K562 (cell line): ENCODE measurements around the gene RXRA. TPM values are rescaled to one million over a fixed set of nuclear protein-coding genes. Genes with fewer than 3 reads are reported as not detected.

Source experiments
- AFF4 ChIP-seq: sonication (generic); formaldehyde crosslinking; IDR thresholded peaks from 2 replicates; pipeline ENCODE4 v1.8.0; 2023; ENCODE audit warnings: mild to moderate bottlenecking, missing genetic modification reagents
- ATF1 ChIP-seq, 2 experiments: fragments of 450-650 bp in 1 of 2; IDR thresholded peaks; 2 replicates each; pipeline ENCODE4 v1.6.1; 2016; ENCODE audit warnings: missing compliant biosample characterization in 1 of 2, missing genetic modification characterization in 1 of 2
- BRF2 ChIP-seq: IDR thresholded peaks from 3 replicates; pipeline ENCODE4 v1.6.1; 2011; ENCODE audit warnings: borderline replicate concordance, mild to moderate bottlenecking; ENCODE audit not compliant: insufficient read length, insufficient read depth
- CHD1 ChIP-seq: fragments of 200-600 bp; sonication (generic); IDR thresholded peaks from one replicate; pipeline ENCODE4 v1.6.1; 2012; ENCODE audit warnings: mild to moderate bottlenecking, moderate library complexity, low read length, inconsistent platforms
- CREB1 ChIP-seq, 2 experiments: sonication (generic) in 1 of 2; formaldehyde crosslinking in 1 of 2; IDR thresholded peaks; 2 replicates each; pipeline versions ENCODE4 v1.6.1 to v1.8.0; 2012 to 2022; ENCODE audit warnings: inconsistent platforms in 1 of 2, mild to moderate bottlenecking in 1 of 2, missing genetic modification reagents in 1 of 2, moderate library complexity in 1 of 2
- CREM ChIP-seq: IDR thresholded peaks from 2 replicates; pipeline ENCODE4 v1.6.1; 2014; ENCODE audit warnings: antibody characterized with exemption, low read depth
- HNRNPL ChIP-seq: fragments of 200-400 bp; formaldehyde crosslinking; IDR thresholded peaks from 2 replicates; pipeline ENCODE4 v1.6.1; 2017; ENCODE audit warnings: low read depth, mild to moderate bottlenecking, low read length
- RHOXF2B ChIP-seq: fragments of 250-450 bp; sonication (Bioruptor Pico); conservative IDR thresholded peaks from 2 replicates; pipeline ENCODE4 v1.5.1; 2021
- SMAD4 ChIP-seq: fragments of 250-450 bp; sonication (Bioruptor Pico); conservative IDR thresholded peaks from 2 replicates; pipeline ENCODE4 v1.8.0; 2021; ENCODE audit warnings: inconsistent platforms, mild to moderate bottlenecking, moderate library complexity
- SRF ChIP-seq, 2 experiments: fragments of 250-450, 450-650 bp in 1 of 2; sonication (Bioruptor Pico) in 1 of 2; sonication (generic) in 1 of 2; formaldehyde crosslinking; IDR thresholded peaks; 2 replicates each; pipeline versions ENCODE4 v1.5.0 to v1.5.1; 2020 to 2022; ENCODE audit warnings: mild to moderate bottlenecking in 1 of 2, missing genetic modification reagents in 1 of 2
- SUPT5H ChIP-seq: fragments of 450-650 bp; IDR thresholded peaks from 2 replicates; pipeline ENCODE4 v1.6.1; 2016
- TRIM28 ChIP-seq: fragments of 450-650 bp; IDR thresholded peaks from 2 replicates; pipeline ENCODE4 v1.6.1; 2017
- XRCC5 ChIP-seq: fragments of 200-400 bp; formaldehyde crosslinking; IDR thresholded peaks from 2 replicates; pipeline ENCODE4 v1.6.1; 2017; ENCODE audit warnings: low read depth, mild to moderate bottlenecking, low read length
- ZBTB1 ChIP-seq: sonication (generic); formaldehyde crosslinking; IDR thresholded peaks from 2 replicates; pipeline ENCODE4 v1.8.1; 2023; ENCODE audit warnings: missing genetic modification reagents, low read depth, mild to moderate bottlenecking, borderline replicate concordance
- ZBTB7A ChIP-seq: IDR thresholded peaks from 2 replicates; pipeline ENCODE4 v1.6.1; 2011; ENCODE audit warnings: low read depth, mild to moderate bottlenecking, low read length, moderate library complexity, borderline replicate concordance; ENCODE audit not compliant: control insufficient read depth
- ZNF23 ChIP-seq: fragments of 250-450 bp; sonication (Bioruptor Pico); IDR thresholded peaks from 2 replicates; pipeline ENCODE4 v1.4.0; 2020; ENCODE audit warnings: mild to moderate bottlenecking
- ZNF431 ChIP-seq: sonication (generic); formaldehyde crosslinking; IDR thresholded peaks from 2 replicates; pipeline ENCODE4 v1.8.0; 2022; ENCODE audit warnings: mild to moderate bottlenecking, missing genetic modification reagents
- ZNF699 ChIP-seq: fragments of 250-450 bp; sonication (Bioruptor Pico); IDR thresholded peaks from 2 replicates; pipeline ENCODE4 v1.8.0; 2021; ENCODE audit warnings: mild to moderate bottlenecking, moderate library complexity; ENCODE audit not compliant: insufficient replicate concordance
- ZNF77 ChIP-seq: fragments of 250-450 bp; sonication (Bioruptor Pico); IDR thresholded peaks from 2 replicates; pipeline ENCODE4 v1.5.0; 2020
- polyA plus RNA-seq, 8 experiments: library from polyadenylated mRNA; depleted of rRNA in 4 of 8; stranded (reverse) in 5 of 8; unstranded in 3 of 8; fragments of >200 nt; fragmentation: Nextera tagmentation in 2 of 8; fragmentation: Illumina TruSeq in 1 of 8; extraction: Ambion mirVana in 2 of 8; extraction: Trizol in 1 of 8; gene quantifications; 2 replicates each; pipeline versions ENCODE4 v1.2.1 to v1.2.3, GENCODE V29; 2011 to 2014; ENCODE audit warnings: inconsistent platforms in 1 of 8, missing spikeins in 1 of 8
- total RNA-seq, 7 experiments: library from RNA; depleted of rRNA in 6 of 7; stranded (reverse); fragments of >200 nt in 6 of 7; fragmentation: Illumina TruSeq in 2 of 7; extraction: Trizol in 2 of 7; gene quantifications; 2 replicates each; pipeline versions ENCODE4 v1.2.1 to v1.2.3, GENCODE V29; 2011 to 2021; ENCODE audit warnings: low replicate concordance in 1 of 7
- TF ChIP-seq, protein P1 (sequence below): fragments of 450-650 bp; IDR thresholded peaks from 2 replicates; pipeline ENCODE4 v1.6.1; 2017; ENCODE audit warnings: antibody characterized with exemption

RXRA gene
- total and polyA plus RNA-seq, 9 of the 15 experiments (the other 6 are each of a cell fraction or from before 2014, with no cell fraction given): 0.35 to 23.6 (median 4.6) TPM

DNA sequence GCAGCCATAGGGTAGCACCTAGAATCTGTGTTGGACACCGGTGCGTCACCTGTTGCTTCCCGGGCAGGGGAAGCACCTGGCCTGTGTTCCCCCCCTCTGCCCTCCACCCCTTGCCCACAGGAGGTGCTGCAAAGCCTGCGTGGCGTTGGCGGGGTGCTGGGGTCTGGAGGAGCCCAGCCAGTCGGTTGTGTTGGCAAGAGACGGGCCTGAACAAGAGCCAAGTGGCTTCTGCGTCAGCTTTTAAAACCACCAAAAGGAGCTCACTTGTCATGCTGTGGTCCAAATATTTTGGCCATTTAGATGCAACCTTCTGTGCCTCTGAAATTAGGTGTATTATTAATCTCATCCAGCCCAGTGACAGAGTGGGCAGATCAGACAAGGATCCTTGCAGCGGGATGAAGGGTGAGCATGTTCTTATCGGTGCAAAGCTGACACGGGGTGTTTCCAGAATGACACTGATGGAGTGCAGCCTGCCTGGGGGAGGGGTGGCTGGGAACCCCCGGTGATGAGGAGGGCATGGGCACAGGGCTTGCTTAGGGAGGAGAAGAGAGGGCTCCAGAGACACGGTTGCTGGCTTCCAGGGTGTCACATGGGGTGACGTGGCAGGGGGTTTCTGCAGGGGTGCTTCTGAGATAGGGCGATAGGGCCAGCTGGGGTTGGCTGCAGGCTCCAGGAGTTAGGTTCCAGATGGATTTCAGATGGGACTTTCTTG, 9.7 kb upstream of the RXRA start (continued):
- TF ChIP-seq AFF4 (no peak), HNRNPL (no peak), SUPT5H (no peak), SRF (CRISPR knock-in tag; IDR thresholded peaks at IDR 0.05) (no peak), ZNF431 (no peak), CREM (no peak), CHD1 (no peak), ZBTB1 (CRISPR knock-in tag) (no peak), TRIM28 (no peak), BRF2 (no peak), SMAD4 (CRISPR knock-in tag) (no peak), XRCC5 (no peak), RHOXF2B (CRISPR knock-in tag) (no peak), ZBTB7A (no peak), CREB1 (IDR thresholded peaks at IDR 0.05) (no peak), CREB1 (CRISPR knock-in tag; IDR thresholded peaks at IDR 0.05) (no peak), ATF1 (CRISPR knock-in tag; IDR thresholded peaks at IDR 0.05) (no peak), ATF1 (tag; IDR thresholded peaks at IDR 0.05) (0 out of 2 replicates have a peak, but pooled peaks have one; percentile 25), ZNF23 (no peak), ZNF699 (no peak), ZNF77 (no peak)
- TF ChIP-seq, protein P1, sequence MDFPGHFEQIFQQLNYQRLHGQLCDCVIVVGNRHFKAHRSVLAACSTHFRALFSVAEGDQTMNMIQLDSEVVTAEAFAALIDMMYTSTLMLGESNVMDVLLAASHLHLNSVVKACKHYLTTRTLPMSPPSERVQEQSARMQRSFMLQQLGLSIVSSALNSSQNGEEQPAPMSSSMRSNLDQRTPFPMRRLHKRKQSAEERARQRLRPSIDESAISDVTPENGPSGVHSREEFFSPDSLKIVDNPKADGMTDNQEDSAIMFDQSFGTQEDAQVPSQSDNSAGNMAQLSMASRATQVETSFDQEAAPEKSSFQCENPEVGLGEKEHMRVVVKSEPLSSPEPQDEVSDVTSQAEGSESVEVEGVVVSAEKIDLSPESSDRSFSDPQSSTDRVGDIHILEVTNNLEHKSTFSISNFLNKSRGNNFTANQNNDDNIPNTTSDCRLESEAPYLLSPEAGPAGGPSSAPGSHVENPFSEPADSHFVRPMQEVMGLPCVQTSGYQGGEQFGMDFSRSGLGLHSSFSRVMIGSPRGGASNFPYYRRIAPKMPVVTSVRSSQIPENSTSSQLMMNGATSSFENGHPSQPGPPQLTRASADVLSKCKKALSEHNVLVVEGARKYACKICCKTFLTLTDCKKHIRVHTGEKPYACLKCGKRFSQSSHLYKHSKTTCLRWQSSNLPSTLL: no peak
